IMR-90 (cell line): Measurements from ENCODE around the gene GAL3ST2. TPM values are rescaled to one million over a fixed set of nuclear protein-coding genes. Genes with fewer than 3 reads are reported as not detected.

Experiments
- ATAC-seq: fragments of 200-7000 bp; cut with Tn5 transposase; 2 replicates; pipeline ENCODE4 v1.9.1; 2020; ENCODE audit warnings: low read depth, mild to moderate bottlenecking, moderate library complexity
- BruUV-seq: library from RNA; stranded (reverse); fragments of 400-500 nt; replicated peaks from 2 replicates; lab custom pipeline; 2021; lab: Mats Ljungman, UMichigan
- CTCF ChIA-PET: fragments of 300-600 bp; formaldehyde crosslinking; extraction: SDS; loops from one replicate; lab custom pipeline; 2021; ENCODE audit warnings: antibody characterized with exemption; lab: Yijun Ruan, JAX
- POLR2A ChIA-PET: fragments of 300-600 bp; sonication (Branson Sonifier 250); formaldehyde crosslinking; loops from one replicate; lab custom pipeline; 2022; ENCODE audit warnings: antibody characterized with exemption; ENCODE audit not compliant: unreplicated experiment; lab: Charles Lee
- DNase-seq: peaks from one replicate; pipeline ENCODE4 v3.0.0; 2013
- H2AFZ ChIP-seq: replicated peaks from 2 replicates; pipeline ENCODE3; 2013; ENCODE audit warnings: low read length, mild to moderate bottlenecking; ENCODE audit not compliant: poor library complexity
- H2AK5ac ChIP-seq: 2 replicates; pipeline ENCODE4 v1.6.1; 2013; ENCODE audit warnings: low read depth, low read length, inconsistent platforms
- H2AK9ac ChIP-seq: replicated peaks from 2 replicates; pipeline ENCODE3; 2013; ENCODE audit warnings: mild to moderate bottlenecking, low read depth, low read length, moderate library complexity; ENCODE audit not compliant: poor library complexity
- H2BK120ac ChIP-seq: 2 replicates; pipeline ENCODE4 v1.6.1; 2013; ENCODE audit warnings: low read depth, low read length, inconsistent platforms
- H2BK15ac ChIP-seq: 3 replicates; pipeline ENCODE4 v1.6.1; 2013; ENCODE audit warnings: low read depth, low read length, inconsistent platforms
- H2BK20ac ChIP-seq: 2 replicates; pipeline ENCODE4 v1.6.1; 2013; ENCODE audit warnings: low read depth, mild to moderate bottlenecking, inconsistent platforms, low read length, moderate library complexity
- H2BK5ac ChIP-seq: 2 replicates; pipeline ENCODE4 v1.6.1; 2013; ENCODE audit warnings: mild to moderate bottlenecking, low read depth, low read length, inconsistent platforms; ENCODE audit not compliant: poor library complexity, severe bottlenecking
- H3K14ac ChIP-seq: replicated peaks from 2 replicates; pipeline ENCODE4 v1.6.1; 2013; ENCODE audit warnings: low read depth, low read length, inconsistent platforms
- H3K18ac ChIP-seq: 2 replicates; pipeline ENCODE4 v1.6.1; 2013; ENCODE audit warnings: low read depth, low read length, control low read depth
- H3K23ac ChIP-seq: 2 replicates; pipeline ENCODE4 v1.6.1; 2013; ENCODE audit warnings: low read depth, low read length, inconsistent platforms
- H3K27ac ChIP-seq: 2 replicates; pipeline ENCODE4 v1.5.1; 2013; ENCODE audit warnings: mild to moderate bottlenecking, control low read depth, low read length; ENCODE audit not compliant: insufficient read depth
- H3K27me3 ChIP-seq: 2 replicates; pipeline ENCODE4 v1.6.1; 2013; ENCODE audit warnings: low read length; ENCODE audit not compliant: control insufficient read depth, insufficient read depth
- H3K36me3 ChIP-seq: 2 replicates; pipeline ENCODE4 v1.6.1; 2013; ENCODE audit warnings: low read length, mixed read lengths; ENCODE audit not compliant: control insufficient read depth, insufficient read depth
- H3K4ac ChIP-seq: 2 replicates; pipeline ENCODE4 v1.6.1; 2013; ENCODE audit warnings: low read depth, low read length, inconsistent platforms
- H3K4me1 ChIP-seq: 2 replicates; pipeline ENCODE4 v1.6.1; 2013; ENCODE audit warnings: low read length, mixed read lengths; ENCODE audit not compliant: control insufficient read depth, insufficient read depth
- H3K4me2 ChIP-seq: 2 replicates; pipeline ENCODE4 v1.6.1; 2013; ENCODE audit warnings: low read depth, mild to moderate bottlenecking, control low read depth, low read length, moderate library complexity
- H3K4me3 ChIP-seq: 2 replicates; pipeline ENCODE4 v1.5.1; 2013; ENCODE audit warnings: low read depth, mild to moderate bottlenecking, control low read depth, low read length, moderate library complexity; ENCODE audit not compliant: insufficient read depth
- H3K56ac ChIP-seq: 2 replicates; pipeline ENCODE4 v1.6.1; 2013; ENCODE audit warnings: low read length, inconsistent platforms; ENCODE audit not compliant: insufficient read depth; ENCODE audit errors: extremely low read depth
- H3K79me1 ChIP-seq, 2 experiments: 2 replicates each; pipeline ENCODE4 v1.6.1; 2013; ENCODE audit warnings: low read length in 2 of 2, inconsistent platforms in 1 of 2, low read depth in 1 of 2
- H3K9ac ChIP-seq: 2 replicates; pipeline ENCODE4 v1.6.1; 2013; ENCODE audit warnings: low read depth, low read length, control low read depth
- H3K9me1 ChIP-seq: 2 replicates; pipeline ENCODE4 v1.6.1; 2013; ENCODE audit warnings: low read length, inconsistent platforms; ENCODE audit not compliant: insufficient read depth
- H3K9me3 ChIP-seq: 2 replicates; pipeline ENCODE4 v1.6.1; 2013; ENCODE audit warnings: low read length; ENCODE audit not compliant: control insufficient read depth, insufficient read depth
- H4K20me1 ChIP-seq: 2 replicates; pipeline ENCODE4 v1.6.1; 2013; ENCODE audit warnings: low read length, inconsistent platforms; ENCODE audit not compliant: insufficient read depth
- H4K5ac ChIP-seq: 2 replicates; pipeline ENCODE4 v1.6.1; 2013; ENCODE audit warnings: mild to moderate bottlenecking, low read depth, low read length, control low read depth
- H4K8ac ChIP-seq, 2 experiments: 2 replicates each; pipeline ENCODE4 v1.6.1; 2013; ENCODE audit warnings: low read depth in 2 of 2, low read length in 2 of 2, control low read depth in 1 of 2, inconsistent platforms in 1 of 2
- H4K91ac ChIP-seq: 2 replicates; pipeline ENCODE4 v1.6.1; 2013; ENCODE audit warnings: low read depth, low read length, inconsistent platforms; ENCODE audit not compliant: insufficient read depth
- ELK1 ChIP-seq: fragments of 150-350 bp; IDR thresholded peaks from 2 replicates; pipeline ENCODE4 v1.6.1; 2016; ENCODE audit warnings: low read depth, mild to moderate bottlenecking, low read length, moderate library complexity, borderline replicate concordance
- MXI1 ChIP-seq: IDR thresholded peaks from 2 replicates; pipeline ENCODE4 v1.6.1; 2012; ENCODE audit warnings: low read depth, mild to moderate bottlenecking, low read length, moderate library complexity, borderline replicate concordance
- POLR2A ChIP-seq: IDR thresholded peaks from 2 replicates; pipeline ENCODE4 v1.6.1; 2012; ENCODE audit warnings: mild to moderate bottlenecking, low read depth, low read length
- WGBS, 2 experiments: methylation state at CpG; one replicate each; pipeline versions ENCODE4 v1.1.5 to v1.1.7; 2013; ENCODE audit warnings: missing lambda C conversion rate in 2 of 2; ENCODE audit not compliant: insufficient read length in 1 of 2; ENCODE audit errors: extremely low coverage in 2 of 2; 5-methylcytosine and 5-hydroxymethylcytosine counted together
- dilution Hi-C: fragments of 300-500 bp; cut with HindIII; formaldehyde crosslinking; loops from one replicate; pipeline ENCODE4 v1.14.3; 2018; ENCODE audit warnings: low sequenced_read_pairs; ENCODE audit not compliant: unreplicated experiment
- in situ Hi-C: fragments of 300-500 bp; cut with MboI; formaldehyde crosslinking; loops from 3 replicates; pipeline ENCODE4 v1.14.3; 2019; ENCODE audit warnings: low sequenced_read_pairs, inconsistent platforms, mixed read lengths
- intact Hi-C: fragments of 100-400 bp; cut with micrococcal nuclease; formaldehyde crosslinking; loops from 2 replicates; pipeline ENCODE4 v1.10.0; 2022
- polyA plus RNA-seq, 3 experiments: library from polyadenylated mRNA; depleted of rRNA; stranded (reverse); fragments of >200 nt; gene quantifications; 2 replicates each; pipeline ENCODE4 v1.2.3, GENCODE V29; 2012; ENCODE audit warnings: low replicate concordance in 1 of 3
- total RNA-seq: library from RNA; depleted of rRNA; stranded (reverse); fragments of >200 nt; gene quantifications from 2 replicates; pipeline ENCODE4 v1.2.3, GENCODE V29; 2012

Gene GAL3ST2
- total and polyA plus RNA-seq, 2 of the 4 experiments (the other 2 are of a cell fraction), result 0.07 TPM; not detected in 1

GRCh38 chr2:241794250-241794823 lies 17.7 kb downstream of the GAL3ST2 start:
- Histone ChIP-seq H2BK120ac (no peak overlapping the region), H2AFZ (no peak overlapping the region), H3K79me1 (no peaks in the 10 kb centered on the region), H4K5ac (no peak overlapping the region), H3K23ac (no peak overlapping the region), H3K14ac (no peak overlapping the region), H2BK5ac (no peak overlapping the region), H3K18ac (no peak overlapping the region), H3K27ac (no peak overlapping the region), H3K9ac (no peak overlapping the region), H3K36me3 (no peaks in the 10 kb centered on the region), H2BK15ac (no peak overlapping the region), H4K8ac (no peak overlapping the region), H3K9me3 (0 out of 2 replicates have a peak, but pooled peaks cover 2% of the 10 kb centered on the region), H3K4me2 (no peak overlapping the region), H3K56ac (no peak overlapping the region), H3K4me1 (no peaks in the 10 kb centered on the region), H4K20me1 (no peaks in the 10 kb centered on the region; the same call in 1 of the 2 replicates), H2BK20ac (no peak overlapping the region), H3K4me3 (no peak overlapping the region), H3K27me3 (peaks cover 12% of the 10 kb centered on the region; the same call in 1 of the 2 replicates), H2AK5ac (no peak overlapping the region), H4K91ac (no peak overlapping the region), H2AK9ac (no peak overlapping the region), H3K4ac (no peak overlapping the region), H3K9me1 (no peaks in the 10 kb centered on the region)
- TF ChIP-seq POLR2A (no peak), ELK1 (no peak), MXI1 (no peak)
- in situ Hi-C loops, result no loop called here
- POLR2A ChIA-PET, result no interaction called here
- intact Hi-C loops, result loop anchor here (5.0 kb wide), 1 partner anchor 38 kb away; no protein-coding TSS in a partner anchor
- 79% methylated on average over 2 of the region's 10 CpGs; no CpG with 5 or more reads in 1 of the 2 experiments for WGBS, 2 experiments
- dilution Hi-C loops, result no loop called here
- no TSS peak for BruUV-seq
- DNase-seq, result no peak
- CTCF ChIA-PET, result no interaction called here
- no peak for ATAC-seq
